Activated CD4-positive, alpha-beta T cell treated with anti-CD3 and anti-CD28 coated beads, Interleukin-2, amount 10 ng/mL, durations not matched to agents 7 days and 5 days (primary cell): ENCODE results near the gene RHBDD3. TPM values are rescaled to one million over a fixed set of nuclear protein-coding genes. Genes with fewer than 3 reads are reported as not detected.

Experiments used
- CTCF ChIA-PET: fragments of 350-600 bp; sonication (Branson Sonifier 250); formaldehyde crosslinking; loops from one replicate; lab custom pipeline; 2021; ENCODE audit warnings: antibody characterized with exemption; lab: Charles Lee
- POLR2A ChIA-PET: fragments of 350-600 bp; sonication (Branson Sonifier 250); formaldehyde crosslinking; loops from one replicate; lab custom pipeline; 2021; ENCODE audit warnings: antibody characterized with exemption; lab: Charles Lee
- DNase-seq: peaks from one replicate; pipeline ENCODE4 v3.0.0-alpha.2; 2020
- H3K27ac Mint-ChIP-seq: one replicate; pipeline ENCODE4 v1.8.0; 2021; ENCODE audit warnings: mild to moderate bottlenecking, moderate library complexity, mixed read lengths
- H3K27me3 Mint-ChIP-seq: one replicate; pipeline ENCODE4 v1.8.0; 2021; ENCODE audit warnings: mixed read lengths
- H3K36me3 Mint-ChIP-seq: one replicate; pipeline ENCODE4 v1.8.0; 2021; ENCODE audit warnings: low read depth, mixed read lengths
- H3K4me1 Mint-ChIP-seq: one replicate; pipeline ENCODE4 v1.8.0; 2021; ENCODE audit warnings: mixed read lengths
- H3K4me3 Mint-ChIP-seq: one replicate; pipeline ENCODE4 v1.8.0; 2021; ENCODE audit warnings: mild to moderate bottlenecking, moderate library complexity, mixed read lengths
- H3K9me3 Mint-ChIP-seq: one replicate; pipeline ENCODE4 v1.8.0; 2021; ENCODE audit warnings: mixed read lengths
- total RNA-seq, 2 experiments: library from RNA; stranded (reverse); gene quantifications; one replicate each; pipeline ENCODE4 v1.2.3, GENCODE V29; 2021

RHBDD3 gene
- total RNA-seq, 2 experiments from 2014 or later, result 31.2 to 33.0 TPM

DNA sequence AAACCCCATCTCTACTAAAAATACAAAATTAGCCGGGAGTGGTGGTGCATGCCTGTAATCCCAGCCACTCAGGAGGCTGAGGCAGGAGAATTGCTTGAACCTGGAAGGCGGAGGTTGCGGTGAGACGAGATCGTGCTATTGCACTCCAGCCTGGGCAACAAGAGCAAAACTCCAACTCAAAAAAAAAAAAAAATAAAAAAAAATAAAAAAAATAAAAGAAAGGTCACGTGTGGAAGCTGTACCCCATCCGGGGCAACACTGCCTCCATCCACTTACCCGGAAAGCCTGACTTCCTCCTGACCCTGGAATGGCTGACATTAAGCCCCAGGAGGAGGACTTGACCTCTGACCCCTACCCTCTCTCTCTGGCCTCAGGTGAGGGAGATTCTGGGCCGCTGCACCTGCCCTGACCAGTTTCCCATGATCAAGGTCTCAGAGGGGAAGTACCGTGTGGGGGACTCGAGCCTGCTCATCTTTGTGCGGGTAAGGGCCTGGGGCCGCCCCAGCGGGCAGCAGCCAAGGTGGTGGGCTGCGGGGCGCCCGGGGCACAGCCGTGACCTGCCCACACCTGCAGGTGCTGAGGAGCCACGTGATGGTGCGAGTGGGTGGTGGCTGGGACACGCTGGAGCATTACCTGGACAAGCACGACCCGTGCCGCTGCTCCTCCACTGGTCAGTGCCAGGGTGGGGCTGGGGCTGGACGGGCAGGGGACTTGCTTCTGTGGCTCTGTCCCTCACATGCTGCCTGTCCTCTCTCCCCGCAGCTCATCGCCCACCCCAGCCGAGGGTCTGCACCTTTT lies 42.5 kb upstream of the RHBDD3 start:
- Mint-ChIP-seq H3K27me3 (peaks cover 42% of the 10 kb centered on the region), H3K4me1 (peaks cover 46% of the 10 kb centered on the region), H3K36me3 (peaks cover 2% of the 10 kb centered on the region), H3K4me3 (no peak overlapping the region), H3K27ac (no peak overlapping the region), H3K9me3 (no peaks in the 10 kb centered on the region)
- POLR2A ChIA-PET, result no interaction called here
- CTCF ChIA-PET, result interaction anchor here (0.6 to 3.8 kb wide), 4 partner anchors 7 to 286 kb away, joined by 3 to 24 read pairs (median 4); no protein-coding TSS in a partner anchor
- DNase-seq, result no peak

DNA sequence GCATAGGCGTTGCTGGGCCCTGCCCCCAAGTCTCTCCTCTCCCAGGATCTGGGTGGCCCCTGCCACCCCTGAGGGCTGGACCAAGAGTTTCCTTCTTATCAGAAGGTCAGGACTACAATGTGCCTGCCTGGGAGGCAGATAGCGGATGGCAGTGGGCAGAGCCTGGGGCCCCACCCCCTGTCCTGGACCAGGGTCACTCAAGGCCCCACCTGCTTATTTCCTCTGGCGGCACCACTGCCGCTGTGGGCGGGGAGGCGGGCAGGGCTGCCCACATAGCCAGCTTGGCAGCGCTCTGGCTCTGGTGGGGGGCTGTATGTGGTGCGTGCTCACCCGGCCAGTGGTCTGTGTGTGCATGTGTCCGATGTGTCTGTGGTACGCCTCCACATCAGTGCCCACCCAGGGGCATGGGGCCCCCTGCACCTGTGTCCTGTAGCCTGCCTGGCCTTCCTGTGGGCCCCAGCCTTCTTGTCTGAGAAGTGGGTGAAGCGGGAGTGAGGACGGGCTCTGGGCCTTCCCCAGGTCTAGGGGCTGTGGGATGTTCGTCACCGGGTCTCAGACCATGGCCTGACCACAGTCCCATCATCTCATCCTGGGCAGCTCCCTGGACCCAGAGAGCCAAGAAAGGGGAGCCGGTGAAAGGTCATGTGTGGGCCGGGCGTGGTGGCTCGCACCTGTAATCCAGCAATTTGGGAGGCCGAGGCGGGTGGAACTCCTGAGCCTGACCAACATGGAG lies 41.7 kb upstream of the RHBDD3 start:
- ChIA-PET CTCF (interaction anchor here (0.8 kb wide), 1 partner anchor 287 kb away, joined by 3 read pairs; no protein-coding TSS in a partner anchor), POLR2A (no interaction called here)
- Mint-ChIP-seq H3K4me1 (peaks cover 44% of the 10 kb centered on the region), H3K9me3 (no peaks in the 10 kb centered on the region), H3K4me3 (no peak overlapping the region), H3K36me3 (peaks cover 2% of the 10 kb centered on the region), H3K27ac (peak overlapping the region; percentile 72), H3K27me3 (peaks cover 42% of the 10 kb centered on the region)
- DNase-seq, result no peak

DNA sequence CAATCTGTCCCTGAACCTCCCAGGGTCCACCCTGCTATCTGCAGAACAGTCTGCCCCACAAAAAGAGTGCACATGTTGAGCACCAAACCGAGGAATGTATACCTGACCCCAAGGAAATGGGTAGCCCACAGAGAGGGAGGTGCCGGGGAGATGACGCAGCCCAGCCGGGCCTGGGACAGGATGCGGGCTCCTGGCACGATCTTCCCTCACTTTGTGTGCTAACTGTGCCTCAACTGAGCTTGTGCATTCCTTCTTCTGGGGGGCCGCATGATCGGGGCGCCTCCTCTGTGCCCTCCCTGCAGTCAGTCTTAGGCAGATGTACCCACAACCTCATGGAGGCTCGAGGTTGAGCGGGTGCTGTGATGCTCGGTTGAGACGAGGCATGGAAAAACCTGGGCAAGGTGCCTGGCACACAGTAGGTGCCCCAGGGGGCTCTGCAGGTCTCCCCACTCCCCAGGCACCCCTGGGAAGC lies 41.0 kb upstream of the RHBDD3 start:
- Mint-ChIP-seq H3K36me3 (no peaks in the 10 kb centered on the region), H3K4me3 (peak overlapping the region; percentile 38), H3K9me3 (no peaks in the 10 kb centered on the region), H3K27me3 (peaks cover 39% of the 10 kb centered on the region), H3K4me1 (peaks cover 40% of the 10 kb centered on the region), H3K27ac (peak overlapping the region; percentile 72)
- ChIA-PET CTCF (interaction anchor here (0.5 kb wide), 1 partner anchor 423 kb away, joined by 3 read pairs; no protein-coding TSS in a partner anchor), POLR2A (no interaction called here)
- peak; percentile 53 for DNase-seq

DNA sequence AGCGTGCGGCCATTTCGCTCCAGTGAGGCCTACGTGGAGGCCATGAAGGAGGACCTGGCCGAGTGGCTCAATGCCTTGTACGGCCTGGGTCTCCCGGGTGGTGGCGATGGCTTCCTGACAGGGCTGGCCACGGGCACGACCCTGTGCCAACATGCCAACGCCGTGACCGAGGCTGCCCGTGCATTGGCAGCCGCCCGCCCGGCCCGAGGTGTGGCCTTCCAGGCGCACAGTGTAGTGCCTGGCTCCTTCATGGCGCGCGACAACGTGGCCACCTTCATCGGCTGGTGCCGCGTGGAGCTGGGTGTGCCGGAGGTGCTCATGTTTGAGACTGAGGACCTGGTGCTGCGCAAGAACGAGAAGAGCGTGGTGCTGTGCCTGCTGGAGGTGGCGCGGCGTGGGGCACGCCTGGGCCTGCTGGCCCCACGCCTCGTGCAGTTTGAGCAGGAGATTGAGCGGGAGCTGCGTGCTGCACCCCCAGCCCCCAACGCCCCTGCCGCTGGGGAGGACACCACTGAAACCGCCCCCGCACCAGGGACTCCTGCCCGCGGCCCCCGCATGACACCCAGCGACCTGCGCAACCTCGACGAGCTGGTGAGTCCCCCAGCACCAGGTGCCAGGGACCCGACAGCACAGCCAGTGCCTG lies 40.5 kb upstream of the RHBDD3 start:
- Mint-ChIP-seq H3K4me1 (peaks cover 37% of the 10 kb centered on the region), H3K27ac (peak overlapping the region; percentile 72), H3K36me3 (no peaks in the 10 kb centered on the region), H3K9me3 (no peaks in the 10 kb centered on the region), H3K27me3 (peaks cover 33% of the 10 kb centered on the region), H3K4me3 (peak overlapping the region; percentile 38)
- no peak for DNase-seq
- ChIA-PET CTCF (interaction anchor here (0.5 kb wide), 1 partner anchor 422 kb away, joined by 3 read pairs; no protein-coding TSS in a partner anchor), POLR2A (no interaction called here)

DNA sequence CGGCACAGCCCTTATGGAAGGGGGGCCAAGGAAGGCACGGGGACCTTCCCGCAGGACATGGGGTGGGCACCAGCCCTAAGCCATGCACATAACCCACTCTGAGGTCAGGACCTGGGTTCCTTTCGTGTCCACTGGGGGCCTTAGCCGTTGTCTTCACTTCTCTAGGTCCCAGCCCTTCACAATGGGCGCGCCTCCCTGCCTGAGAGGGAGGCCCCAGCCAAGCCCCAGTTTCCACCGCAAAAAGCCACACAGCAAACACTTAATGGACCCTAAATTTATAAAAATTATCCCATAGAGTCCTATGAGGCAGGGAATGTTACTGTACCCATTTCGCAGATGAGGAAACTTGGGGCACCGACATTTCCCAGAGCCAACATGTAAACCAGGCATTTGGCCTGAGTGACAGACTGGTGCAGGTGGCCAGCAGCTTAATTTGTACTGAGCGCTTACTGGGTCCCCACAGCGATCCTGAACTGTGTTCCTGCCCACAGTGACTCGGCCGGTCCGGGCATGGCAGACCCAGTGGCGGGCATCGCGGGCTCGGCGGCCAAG lies 39.9 kb upstream of the RHBDD3 start:
- POLR2A ChIA-PET, result no interaction called here
- CTCF ChIA-PET, result no interaction called here

DNA sequence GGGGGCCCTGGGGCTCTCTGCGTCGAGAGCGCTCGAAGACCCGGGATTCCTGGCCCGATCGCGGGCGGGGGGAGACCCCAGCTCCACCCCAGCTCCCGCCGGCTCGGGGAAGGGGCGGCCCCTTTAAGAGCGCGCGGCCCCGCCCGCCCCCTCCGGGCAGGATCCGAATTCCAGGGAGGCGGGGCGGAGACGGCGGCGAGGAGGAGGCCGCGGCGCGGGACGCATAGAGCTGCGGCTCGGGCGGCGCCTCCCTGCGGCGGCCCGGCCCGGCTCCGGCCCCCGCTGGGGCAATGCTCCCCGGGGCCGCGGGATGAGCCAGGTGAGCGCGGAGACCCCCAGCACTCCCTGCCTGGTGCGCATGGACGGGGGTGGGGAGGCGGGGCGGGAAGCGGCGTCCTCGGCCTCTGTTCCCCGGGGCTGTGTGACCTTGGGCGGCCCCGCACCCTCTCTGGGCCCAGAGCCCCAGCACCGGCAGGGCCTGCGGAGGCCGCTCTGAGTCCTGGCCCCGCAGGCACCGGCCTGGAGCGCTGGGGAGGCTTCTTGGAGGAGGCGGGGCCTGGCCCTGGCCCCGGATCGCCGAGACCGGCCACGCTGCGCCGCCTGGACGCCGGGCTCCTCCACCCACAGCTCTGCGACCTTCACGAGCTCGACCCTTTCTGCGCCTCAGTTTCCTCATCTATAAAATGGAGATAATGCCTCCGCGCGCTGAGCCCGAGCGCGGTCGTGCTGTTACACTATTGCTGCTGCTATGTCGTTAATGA lies 39.2 kb upstream of the RHBDD3 start:
- DNase-seq, result peak; percentile 30
- peak overlapping the region; percentile 73 for H3K4me3 Mint-ChIP-seq
- H3K9me3 Mint-ChIP-seq, result no peaks in the 10 kb centered on the region
- peaks cover 22% of the 10 kb centered on the region for H3K27me3 Mint-ChIP-seq
- H3K4me1 Mint-ChIP-seq, result peaks cover 37% of the 10 kb centered on the region
- peak overlapping the region; percentile 31 for H3K27ac Mint-ChIP-seq
- CTCF ChIA-PET, result no interaction called here
- POLR2A ChIA-PET, result no interaction called here
- no peaks in the 10 kb centered on the region for H3K36me3 Mint-ChIP-seq

More for the DNA sequence above, 39.9 kb upstream of the RHBDD3 start:
- Mint-ChIP-seq H3K9me3 (no peaks in the 10 kb centered on the region), H3K36me3 (no peaks in the 10 kb centered on the region), H3K27ac (peak overlapping the region; percentile 31), H3K4me1 (peaks cover 37% of the 10 kb centered on the region), H3K4me3 (peak overlapping the region; percentile 73), H3K27me3 (peaks cover 27% of the 10 kb centered on the region)
- DNase-seq, result no peak

DNA sequence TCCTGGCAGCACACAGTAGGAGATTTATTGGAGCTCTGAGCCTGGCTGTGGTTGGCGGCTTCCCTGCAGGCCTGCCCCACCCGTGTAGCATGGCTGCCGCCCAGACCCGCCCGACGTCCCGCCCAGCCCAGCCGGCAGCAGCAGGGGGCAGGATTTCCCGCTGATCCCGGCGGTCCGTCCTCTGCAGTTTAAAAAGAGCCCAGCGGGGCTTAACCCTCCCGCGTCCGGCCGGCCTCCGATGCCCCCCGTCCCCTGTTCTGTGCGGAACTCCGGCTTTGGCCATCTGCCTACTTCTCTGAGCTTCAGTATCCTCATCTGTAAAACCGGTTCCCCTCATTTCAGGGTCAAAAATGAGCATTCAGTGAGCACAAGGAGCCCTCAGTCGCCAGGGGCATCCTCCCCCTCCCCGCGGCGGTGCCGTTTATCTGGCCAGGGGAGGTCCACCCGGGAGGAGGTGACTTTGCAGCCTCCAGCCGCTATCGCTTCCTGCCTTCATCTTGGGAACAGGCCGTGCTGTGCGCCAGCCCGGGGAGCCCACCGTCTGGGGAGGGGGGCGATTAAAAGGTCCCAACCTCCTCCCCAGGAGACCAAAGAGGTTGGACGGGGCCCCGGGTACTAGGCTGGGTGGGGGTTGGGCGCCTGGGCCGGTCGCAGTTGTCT lies 38.5 kb upstream of the RHBDD3 start, which contains the start of gene GAS2L1:
Gene GAS2L1 (plus strand): TSS at position 476 of the 660 bp plus-strand sequence. CDS start 1,456 bp downstream, outside the sequence.
- ChIA-PET CTCF (no interaction called here), POLR2A (no interaction called here)
- Mint-ChIP-seq H3K4me3 (peak within 1 kb of the TSS; percentile 73), H3K36me3 (peaks cover 1% of the 10 kb centered on the region), H3K4me1 (peaks cover 37% of the 10 kb centered on the region), H3K27me3 (peaks cover 21% of the 10 kb centered on the region), H3K27ac (peak within 1 kb of the TSS; percentile 57), H3K9me3 (no peaks in the 10 kb centered on the region)
- DNase-seq, result peak; percentile 45

DNA sequence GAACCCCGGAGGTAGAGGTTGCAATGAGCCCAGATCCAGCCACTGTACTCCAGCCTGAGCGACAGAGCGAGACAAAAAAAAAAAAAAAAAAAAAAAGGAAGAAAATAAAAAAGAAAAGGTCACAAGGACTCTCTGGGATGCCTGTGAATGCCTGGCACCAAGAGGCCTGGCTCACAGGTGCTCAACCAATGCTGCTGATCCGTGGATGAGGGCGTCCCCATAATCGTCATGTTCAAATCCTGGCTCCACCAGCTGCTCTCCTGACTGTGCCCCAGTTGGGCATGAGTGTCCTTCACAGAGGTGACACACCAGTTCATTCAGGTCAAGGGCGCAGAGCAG lies 38.0 kb upstream of the RHBDD3 start:
- Mint-ChIP-seq H3K27me3 (peaks cover 21% of the 10 kb centered on the region), H3K4me3 (peak overlapping the region; percentile 65), H3K27ac (peak overlapping the region; percentile 50), H3K36me3 (peaks cover 6% of the 10 kb centered on the region), H3K9me3 (no peaks in the 10 kb centered on the region), H3K4me1 (peaks cover 32% of the 10 kb centered on the region)
- ChIA-PET POLR2A (no interaction called here), CTCF (interaction anchor here (0.7 kb wide), 1 partner anchor 13 kb away, joined by 3 read pairs; no protein-coding TSS in a partner anchor)
- no peak for DNase-seq

DNA sequence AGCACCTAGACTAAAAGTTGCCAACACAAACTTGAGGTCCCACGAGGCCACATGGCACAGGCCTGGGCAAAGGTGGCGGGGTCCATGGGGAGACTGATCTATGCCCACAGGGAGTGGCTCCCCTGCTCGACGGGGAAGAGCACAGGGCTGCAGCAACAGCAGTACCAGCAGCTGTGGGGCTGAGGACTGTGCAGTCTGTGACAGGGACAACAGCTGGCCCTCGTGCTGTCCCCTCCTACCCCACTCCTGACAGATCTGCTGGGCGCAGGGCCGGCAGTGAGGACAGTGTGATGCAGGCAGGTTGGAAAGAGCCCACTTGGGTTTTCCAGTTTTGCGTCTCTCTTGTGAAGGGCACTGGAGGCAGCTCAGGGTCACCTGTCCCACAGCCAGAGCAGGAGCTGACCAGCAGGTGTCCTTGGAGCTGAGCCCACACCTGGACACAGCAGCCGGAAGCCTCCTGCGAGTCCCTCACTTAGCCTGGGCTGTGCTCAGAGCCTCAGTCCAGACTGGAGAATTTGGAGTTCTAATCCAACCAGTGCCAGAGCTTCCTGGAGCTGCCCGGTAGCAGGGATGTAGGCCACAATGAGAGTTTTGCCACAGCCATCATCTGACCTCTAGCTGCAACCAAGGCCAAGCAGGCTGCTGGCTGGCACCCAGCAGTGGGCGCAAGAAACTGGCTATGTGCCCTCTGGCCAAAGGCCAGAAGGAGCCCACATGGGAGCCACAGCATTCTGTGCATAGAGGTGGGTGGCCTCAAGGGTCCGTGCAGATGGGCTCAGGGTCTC lies 35.1 kb upstream of the RHBDD3 start:
- DNase-seq, result no peak
- no peak overlapping the region for H3K27ac Mint-ChIP-seq
- peaks cover 19% of the 10 kb centered on the region for H3K4me1 Mint-ChIP-seq
- H3K9me3 Mint-ChIP-seq, result no peaks in the 10 kb centered on the region
- no peak overlapping the region for H3K4me3 Mint-ChIP-seq
- ChIA-PET CTCF (interaction anchor here (0.5 to 3.6 kb wide), 4 partner anchors 10 to 527 kb away, joined by 3 to 24 read pairs (median 4); no protein-coding TSS in a partner anchor), POLR2A (no interaction called here)
- H3K36me3 Mint-ChIP-seq, result peaks cover 24% of the 10 kb centered on the region
- H3K27me3 Mint-ChIP-seq, result peaks cover 21% of the 10 kb centered on the region

DNA sequence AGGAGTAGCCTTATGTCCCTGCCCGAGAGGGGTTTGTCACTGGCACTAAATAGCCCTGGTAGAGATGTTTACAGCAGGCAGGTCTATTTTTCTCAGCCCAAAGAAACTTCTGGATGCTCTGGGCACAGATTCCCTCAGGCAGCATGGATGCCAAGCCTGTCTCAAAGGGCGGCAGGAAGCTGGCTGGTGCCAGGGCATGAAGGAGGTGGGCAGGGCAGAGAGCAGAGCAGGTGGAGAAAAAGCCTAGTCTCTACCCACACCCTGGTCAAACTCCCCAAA lies 34.6 kb upstream of the RHBDD3 start:
- peaks cover 15% of the 10 kb centered on the region for H3K4me1 Mint-ChIP-seq
- no peak for DNase-seq
- no peak overlapping the region for H3K4me3 Mint-ChIP-seq
- CTCF ChIA-PET, result interaction anchor here (1.2 to 3.6 kb wide), 3 partner anchors 9 to 57 kb away, joined by 3 to 24 read pairs (median 4); no protein-coding TSS in a partner anchor
- POLR2A ChIA-PET, result no interaction called here
- H3K27me3 Mint-ChIP-seq, result peaks cover 18% of the 10 kb centered on the region
- H3K9me3 Mint-ChIP-seq, result no peaks in the 10 kb centered on the region
- peaks cover 29% of the 10 kb centered on the region for H3K36me3 Mint-ChIP-seq
- H3K27ac Mint-ChIP-seq, result no peak overlapping the region
